Cortex of kidney (tissue), 1 donor: ENCODE data around the gene CDCA5.

ENCODE experiments used
- DNase-seq: peaks from one replicate; lab custom pipeline; 2025; lab: John Stamatoyannopoulos, UW

The CDCA5 gene

GRCh38 chr11:65043881-65044501, 39.8 kb downstream of the CDCA5 start:
- DNase-seq: no peak

- DNase-seq: no peak
Measured at GRCh38 chr11:65042891-65043290, 40.9 kb downstream of the CDCA5 start.

GRCh38 chr11:65040847-65041622, 42.8 kb downstream of the CDCA5 start, which contains the start of gene SAC3D1:
Gene SAC3D1, plus strand, starts transcription at chr11:65041210. Its CDS starts 83 bp downstream, at chr11:65041293.
- DNase-seq: no peak

- DNase-seq: no peak
Measured at GRCh38 chr11:65040520-65040846, 43.4 kb downstream of the CDCA5 start.

GRCh38 chr11:65036931-65037330, 46.9 kb downstream of the CDCA5 start:
- no peak for DNase-seq

GRCh38 chr11:65035579-65035978, 48.3 kb downstream of the CDCA5 start:
- no peak for DNase-seq

GRCh38 chr11:65034423-65034822, 49.4 kb downstream of the CDCA5 start:
- no peak for DNase-seq

GRCh38 chr11:65032216-65032615, 51.6 kb downstream of the CDCA5 start:
- no peak for DNase-seq
